C4-2B (cell line): ENCODE results near the gene SLC29A3.

Source experiments
- ZFX ChIP-seq: fragments of 450-650 bp; IDR thresholded peaks from 2 replicates; pipeline ENCODE4 v1.6.1; 2017
- TF ChIP-seq, protein P1 (sequence below): fragments of 450-650 bp; conservative IDR thresholded peaks from 2 replicates; pipeline ENCODE4 v1.5.1; 2017; ENCODE audit warnings: mild to moderate bottlenecking

GRCh38 chr10:71363936-71364335 lies 44.9 kb downstream of the SLC29A3 start:
- TF ChIP-seq, protein P1, sequence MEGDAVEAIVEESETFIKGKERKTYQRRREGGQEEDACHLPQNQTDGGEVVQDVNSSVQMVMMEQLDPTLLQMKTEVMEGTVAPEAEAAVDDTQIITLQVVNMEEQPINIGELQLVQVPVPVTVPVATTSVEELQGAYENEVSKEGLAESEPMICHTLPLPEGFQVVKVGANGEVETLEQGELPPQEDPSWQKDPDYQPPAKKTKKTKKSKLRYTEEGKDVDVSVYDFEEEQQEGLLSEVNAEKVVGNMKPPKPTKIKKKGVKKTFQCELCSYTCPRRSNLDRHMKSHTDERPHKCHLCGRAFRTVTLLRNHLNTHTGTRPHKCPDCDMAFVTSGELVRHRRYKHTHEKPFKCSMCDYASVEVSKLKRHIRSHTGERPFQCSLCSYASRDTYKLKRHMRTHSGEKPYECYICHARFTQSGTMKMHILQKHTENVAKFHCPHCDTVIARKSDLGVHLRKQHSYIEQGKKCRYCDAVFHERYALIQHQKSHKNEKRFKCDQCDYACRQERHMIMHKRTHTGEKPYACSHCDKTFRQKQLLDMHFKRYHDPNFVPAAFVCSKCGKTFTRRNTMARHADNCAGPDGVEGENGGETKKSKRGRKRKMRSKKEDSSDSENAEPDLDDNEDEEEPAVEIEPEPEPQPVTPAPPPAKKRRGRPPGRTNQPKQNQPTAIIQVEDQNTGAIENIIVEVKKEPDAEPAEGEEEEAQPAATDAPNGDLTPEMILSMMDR, result no peak
- TF ChIP-seq ZFX, result no peak
